SK-N-SH (cell line): Measurements from ENCODE around the gene NACAD. TPM values are rescaled to one million over a fixed set of nuclear protein-coding genes. Genes with fewer than 3 reads are reported as not detected.
A peak's percentile ranks its signal among the peaks of the same experiment; 100 is the strongest.

ENCODE experiments used
- CTCF ChIA-PET: fragments of 300-600, 350-600 bp; formaldehyde crosslinking; extraction: SDS; loops from one replicate; lab custom pipeline; 2021; lab: Yijun Ruan, JAX
- POLR2A ChIA-PET: fragments of 350-600 bp; sonication (Branson Sonifier 250); formaldehyde crosslinking; extraction: SDS; loops from one replicate; lab custom pipeline; 2020; ENCODE audit warnings: antibody characterized with exemption, inconsistent platforms; lab: Yijun Ruan, JAX
- DNase-seq: peaks from one replicate; pipeline ENCODE4 v3.0.0; 2012
- H2AFZ ChIP-seq: fragments of 200-600 bp; sonication (generic); 2 replicates; pipeline ENCODE4 v1.8.1; 2016; ENCODE audit warnings: antibody characterized with exemption, mild to moderate bottlenecking, low read depth
- H3F3A ChIP-seq: fragments of 200-600 bp; sonication (generic); replicated peaks from 2 replicates; pipeline ENCODE3; 2016; ENCODE audit warnings: antibody characterized with exemption, mild to moderate bottlenecking; ENCODE audit not compliant: insufficient read depth
- H3K27ac ChIP-seq, 2 experiments: fragments of 200-500 bp in 1 of 2; fragments of 200-600 bp in 1 of 2; sonication (Bioruptor generic) in 1 of 2; sonication (generic), shearing (Covaris generic) in 1 of 2; 2 replicates each; pipeline versions ENCODE4 v1.5.1 to v1.6.1; 2014 to 2016; ENCODE audit warnings: low read depth in 2 of 2, inconsistent platforms in 1 of 2, low read length in 1 of 2, mild to moderate bottlenecking in 1 of 2, mixed read lengths in 1 of 2
- H3K27me3 ChIP-seq: fragments of 200-600 bp; sonication (generic), shearing (Covaris generic); 2 replicates; pipeline ENCODE4 v1.6.1; 2016; ENCODE audit warnings: mixed run types; ENCODE audit not compliant: insufficient read depth
- H3K36me3 ChIP-seq, 2 experiments: fragments of 200-500 bp in 1 of 2; fragments of 200-600 bp in 1 of 2; sonication (Bioruptor generic) in 1 of 2; sonication (generic) in 1 of 2; replicated peaks in 1 of 2; 2 replicates each; pipeline versions ENCODE3 to v1.5.1; 2014 to 2016; ENCODE audit warnings: low read length in 1 of 2, mild to moderate bottlenecking in 1 of 2; ENCODE audit not compliant: insufficient read depth in 2 of 2, control insufficient read depth in 1 of 2
- H3K4me1 ChIP-seq, 2 experiments: fragments of 200-500 bp in 1 of 2; fragments of 200-600 bp in 1 of 2; sonication (Bioruptor generic) in 1 of 2; sonication (generic), shearing (Covaris generic) in 1 of 2; 2 replicates each; pipeline versions ENCODE4 v1.5.1 to v1.6.1; 2014 to 2016; ENCODE audit warnings: low read depth in 1 of 2, low read length in 1 of 2, mixed run types in 1 of 2; ENCODE audit not compliant: insufficient read depth in 2 of 2, control insufficient read depth in 1 of 2
- H3K4me2 ChIP-seq: fragments of 200-600 bp; sonication (generic), shearing (Covaris generic); 2 replicates; pipeline ENCODE4 v1.6.1; 2017; ENCODE audit warnings: mixed run types
- H3K4me3 ChIP-seq, 2 experiments: fragments of 200-500 bp in 1 of 2; fragments of 200-600 bp in 1 of 2; sonication (Bioruptor generic) in 1 of 2; sonication (generic), shearing (Covaris generic) in 1 of 2; 2 replicates each; pipeline versions ENCODE4 v1.5.1 to v1.8.1; 2014 to 2016; ENCODE audit warnings: low read depth in 2 of 2, inconsistent platforms in 1 of 2, low read length in 1 of 2, mild to moderate bottlenecking in 1 of 2, mixed read lengths in 1 of 2, moderate library complexity in 1 of 2
- H3K79me2 ChIP-seq: fragments of 200-600 bp; sonication (generic); 2 replicates; pipeline ENCODE4 v1.8.1; 2017; ENCODE audit warnings: mild to moderate bottlenecking; ENCODE audit not compliant: insufficient read depth
- H3K9ac ChIP-seq: fragments of 200-600 bp; sonication (generic); 2 replicates; pipeline ENCODE4 v1.6.1; 2017; ENCODE audit warnings: mixed run types
- H3K9me2 ChIP-seq: fragments of 200-600 bp; sonication (generic); 2 replicates; pipeline ENCODE4 v1.6.1; 2017; ENCODE audit warnings: mixed run types
- H3K9me3 ChIP-seq: fragments of 200-600 bp; sonication (generic); 2 replicates; pipeline ENCODE4 v1.6.1; 2017; ENCODE audit warnings: mixed run types, mild to moderate bottlenecking, moderate library complexity
- H4K20me1 ChIP-seq: fragments of 200-600 bp; sonication (generic); 2 replicates; pipeline ENCODE4 v1.6.1; 2017; ENCODE audit warnings: mild to moderate bottlenecking, mixed run types; ENCODE audit not compliant: insufficient read depth
- CHD2 ChIP-seq: fragments of 150-350 bp; IDR thresholded peaks from 2 replicates; pipeline ENCODE4 v1.6.1; 2018; ENCODE audit warnings: low read length; ENCODE audit not compliant: partially characterized antibody
- ELF1 ChIP-seq: IDR thresholded peaks from 2 replicates; pipeline ENCODE4 v1.4.0; 2012
- EP300 ChIP-seq, 2 experiments: IDR thresholded peaks; 2 replicates each; pipeline versions ENCODE4 v1.4.0 to v1.6.1; 2012; ENCODE audit warnings: borderline replicate concordance in 1 of 2, low read depth in 1 of 2, low read length in 1 of 2
- EZH2phosphoT487 ChIP-seq: fragments of 200-600 bp; sonication (generic); IDR thresholded peaks from 2 replicates; pipeline ENCODE4 v1.6.1; 2017; ENCODE audit warnings: low read depth, mixed run types, mild to moderate bottlenecking, antibody characterized with exemption, moderate library complexity, borderline replicate concordance
- FOSL2 ChIP-seq: IDR thresholded peaks from 2 replicates; pipeline ENCODE4 v1.4.0; 2012; ENCODE audit warnings: low read depth, mild to moderate bottlenecking, moderate library complexity, borderline replicate concordance
- JUND ChIP-seq: IDR thresholded peaks from 2 replicates; pipeline ENCODE4 v1.4.0; 2012
- MAX ChIP-seq: IDR thresholded peaks from 2 replicates; pipeline ENCODE4 v1.4.0; 2012; ENCODE audit warnings: low read depth
- MEF2A ChIP-seq: IDR thresholded peaks from 2 replicates; pipeline ENCODE4 v1.4.0; 2012; ENCODE audit warnings: low read depth, borderline replicate concordance
- MXI1 ChIP-seq: IDR thresholded peaks from 2 replicates; pipeline ENCODE4 v1.6.1; 2012; ENCODE audit warnings: mild to moderate bottlenecking, low read depth, low read length, improper control_type of control experiment
- NRF1 ChIP-seq: IDR thresholded peaks from 2 replicates; pipeline ENCODE4 v1.6.1; 2012; ENCODE audit warnings: low read depth, mild to moderate bottlenecking, low read length
- POLR2AphosphoS5 ChIP-seq: IDR thresholded peaks from 2 replicates; pipeline ENCODE4 v1.6.1; 2012; ENCODE audit warnings: low read depth, low read length
- SMC3 ChIP-seq: IDR thresholded peaks from 2 replicates; pipeline ENCODE4 v1.6.1; 2012; ENCODE audit warnings: low read depth, low read length, improper control_type of control experiment
- TAF1 ChIP-seq: IDR thresholded peaks from 2 replicates; pipeline ENCODE4 v1.6.1; 2012; ENCODE audit warnings: low read depth, mild to moderate bottlenecking, low read length, moderate library complexity, borderline replicate concordance
- TCF12 ChIP-seq: IDR thresholded peaks from 2 replicates; pipeline ENCODE4 v1.4.0; 2012
- TEAD4 ChIP-seq: IDR thresholded peaks from 2 replicates; pipeline ENCODE4 v1.4.0; 2012; ENCODE audit warnings: mild to moderate bottlenecking, borderline replicate concordance; ENCODE audit not compliant: insufficient read depth
- USF1 ChIP-seq: IDR thresholded peaks from 2 replicates; pipeline ENCODE4 v1.4.0; 2012; ENCODE audit warnings: low read depth, borderline replicate concordance
- USF2 ChIP-seq: fragments of 150-350 bp; IDR thresholded peaks from 2 replicates; pipeline ENCODE4 v1.6.1; 2017; ENCODE audit warnings: antibody characterized with exemption, low read length, low read depth, borderline replicate concordance
- YY1 ChIP-seq: IDR thresholded peaks from 2 replicates; pipeline ENCODE4 v1.4.0; 2012; ENCODE audit warnings: low read depth, mild to moderate bottlenecking
- WGBS: methylation state at CpG from one replicate; pipeline ENCODE4 v1.1.6; 2017; ENCODE audit warnings: low lambda C conversion rate; 5-methylcytosine and 5-hydroxymethylcytosine counted together
- polyA plus RNA-seq, 3 experiments: library from polyadenylated mRNA; depleted of rRNA; stranded (reverse); fragments of >200 nt; gene quantifications; 2 replicates each; pipeline ENCODE4 v1.2.3, GENCODE V29; 2012

NACAD gene
- polyA plus RNA-seq, 1 of the 3 experiments (the other 2 are of a cell fraction), result 2.8 TPM

- no peak for TF ChIP-seq MXI1
- TF ChIP-seq USF2, result no peak
- no peak for TF ChIP-seq JUND
- TF ChIP-seq EP300 (IDR thresholded peaks at IDR 0.05; ENCODE audit: borderline replicate concordance in 1 of 2, low read depth in 1 of 2, low read length in 1 of 2), result no peak
- TF ChIP-seq TAF1, result no peak
- TF ChIP-seq EZH2phosphoT487, result no peak
- TF ChIP-seq TCF12, result no peak
- no peak for TF ChIP-seq POLR2AphosphoS5
- no peak for TF ChIP-seq FOSL2
- TF ChIP-seq ELF1, result no peak
Measured at GRCh38 chr7:45106820-45107219, 18.1 kb upstream of the NACAD start (continued).

GRCh38 chr7:45105588-45106188, 16.9 kb upstream of the NACAD start:
- Histone ChIP-seq H3K4me1 (peaks cover 7 to 21% of the 10 kb centered on the region in 2 experiments; a peak in 2 of 4 replicates), H3K27me3 (no peaks in the 10 kb centered on the region), H3K9me2 (no peaks in the 10 kb centered on the region), H3K36me3 (peaks cover 67 to 87% of the 10 kb centered on the region in 2 experiments), H4K20me1 (peaks cover 64% of the 10 kb centered on the region), H3K4me3 (no peak overlapping the region), H3K9ac (no peak overlapping the region), H3K27ac (no peak overlapping the region), H3F3A (no peaks in the 10 kb centered on the region), H3K4me2 (no peak overlapping the region), H2AFZ (no peak overlapping the region), H3K79me2 (peaks cover 63% of the 10 kb centered on the region), H3K9me3 (no peaks in the 10 kb centered on the region)
- DNase-seq, result no peak
- 91% methylated on average over 8 of the region's 8 CpGs for WGBS
- CTCF ChIA-PET, result interaction anchor here (1.0 to 1.2 kb wide), 4 partner anchors 17 to 258 kb away, joined by 3 to 4 read pairs (median 3); partner anchors contain the start of gene NACAD
- POLR2A ChIA-PET, result no interaction called here
- no peak for TF ChIP-seq TAF1
- no peak for TF ChIP-seq EP300 (IDR thresholded peaks at IDR 0.05; ENCODE audit: borderline replicate concordance in 1 of 2, low read depth in 1 of 2, low read length in 1 of 2)
- no peak for TF ChIP-seq SMC3
- no peak for TF ChIP-seq JUND
- TF ChIP-seq CHD2, result no peak

DNA sequence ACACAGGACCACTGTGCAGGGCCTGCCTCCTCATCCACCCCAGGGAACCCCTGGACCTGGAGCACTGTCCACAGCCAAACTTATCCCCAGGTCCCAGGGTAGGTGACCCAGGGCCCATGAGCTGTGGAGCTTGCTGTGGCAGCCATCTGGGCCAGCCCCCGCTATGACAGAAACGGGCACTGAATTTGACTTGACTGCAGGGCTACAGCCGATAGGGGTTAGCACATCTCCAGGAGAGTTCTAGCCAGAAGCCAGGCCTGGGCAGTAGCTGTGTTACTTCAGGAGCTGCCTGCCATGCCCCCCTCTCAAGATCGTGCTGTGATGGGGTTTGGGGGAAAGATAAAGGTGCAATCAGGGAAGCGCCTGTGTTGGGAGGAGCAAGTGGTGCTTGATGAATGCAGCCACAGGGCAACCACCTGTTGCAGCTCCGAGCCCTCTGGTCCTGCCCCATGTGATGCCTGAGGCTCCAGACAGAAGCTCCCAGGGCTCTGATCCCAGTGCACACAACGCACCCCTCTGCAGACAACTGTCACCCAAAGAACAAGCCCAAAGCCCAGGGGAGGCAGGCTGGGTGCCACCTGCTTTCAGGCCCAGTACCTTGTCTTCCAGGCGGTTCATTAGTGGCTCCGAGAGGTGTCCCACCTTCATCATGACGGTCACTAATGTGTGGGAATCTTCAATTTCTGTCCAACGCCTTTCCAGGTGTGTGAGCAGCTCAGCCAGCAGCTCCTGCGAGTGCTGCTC, 16.2 kb upstream of the NACAD start:
- Histone ChIP-seq H3K9ac (no peak overlapping the region), H3K27ac (no peak overlapping the region), H3K4me3 (no peak overlapping the region), H3K4me2 (no peak overlapping the region), H3K9me2 (no peaks in the 10 kb centered on the region), H4K20me1 (peaks cover 64% of the 10 kb centered on the region), H3K36me3 (peaks cover 72 to 93% of the 10 kb centered on the region in 2 experiments), H3F3A (no peaks in the 10 kb centered on the region), H2AFZ (no peak overlapping the region), H3K79me2 (peaks cover 56% of the 10 kb centered on the region), H3K9me3 (no peaks in the 10 kb centered on the region), H3K27me3 (no peaks in the 10 kb centered on the region), H3K4me1 (peaks cover 7 to 18% of the 10 kb centered on the region in 2 experiments; a peak in 2 of 4 replicates)
- POLR2A ChIA-PET, result interaction anchor here (0.7 kb wide), 1 partner anchor 15 kb away, joined by 3 read pairs; no protein-coding TSS in a partner anchor
- 96% methylated on average over 11 of the region's 12 CpGs for WGBS
- TF ChIP-seq CHD2 (no peak), MXI1 (no peak), POLR2AphosphoS5 (no peak), NRF1 (no peak), MAX (no peak), USF1 (no peak), MEF2A (no peak), YY1 (no peak), FOSL2 (no peak), TEAD4 (no peak)
- peak; percentile 23 for DNase-seq
- CTCF ChIA-PET, result interaction anchor here (1.0 to 1.2 kb wide), 4 partner anchors 16 to 258 kb away, joined by 3 to 4 read pairs (median 3); partner anchors contain the start of gene NACAD
